Smooth muscle cell of the brain vasculature (primary cell): ENCODE data around the gene ZNF580.
A peak's percentile ranks its signal among the peaks of the same experiment; 100 is the strongest.

Experiments
- DNase-seq: peaks from one replicate; pipeline ENCODE4 v3.0.0-alpha.2; 2012; ENCODE audit warnings: low read depth, low spot score

ZNF580 gene

GRCh38 chr19:55660404-55660803 is 19.6 kb downstream of the ZNF580 start:
- no peak for DNase-seq

- no peak for DNase-seq
These were observed 20.2 kb downstream of the ZNF580 start for GRCh38 chr19:55660991-55661390.

GRCh38 chr19:55661826-55662225 is 21.0 kb downstream of the ZNF580 start:
- no peak for DNase-seq

- no peak for DNase-seq
These were observed 23.2 kb downstream of the ZNF580 start for GRCh38 chr19:55663846-55664536.

- no peak for DNase-seq
These were observed 25.7 kb downstream of the ZNF580 start for GRCh38 chr19:55666343-55667005.

GRCh38 chr19:55667006-55667381 is 26.2 kb downstream of the ZNF580 start:
- no peak for DNase-seq

GRCh38 chr19:55667511-55667910 is 26.7 kb downstream of the ZNF580 start:
- no peak for DNase-seq

- DNase-seq = no peak
These were observed 27.2 kb downstream of the ZNF580 start for GRCh38 chr19:55667958-55668357.

GRCh38 chr19:55668603-55669348 is 28.0 kb downstream of the ZNF580 start:
- DNase-seq = no peak

- no peak for DNase-seq
These were observed 28.8 kb downstream of the ZNF580 start for GRCh38 chr19:55669418-55670279.

- DNase-seq = no peak
These were observed 29.7 kb downstream of the ZNF580 start for GRCh38 chr19:55670280-55671053.

- no peak for DNase-seq
These were observed 30.2 kb downstream of the ZNF580 start for GRCh38 chr19:55671054-55671378.

- no peak for DNase-seq
These were observed 31.6 kb downstream of the ZNF580 start for GRCh38 chr19:55672418-55672817.

- DNase-seq = no peak
These were observed 32.7 kb downstream of the ZNF580 start for GRCh38 chr19:55673465-55673864.

GRCh38 chr19:55673889-55674288 is 33.1 kb downstream of the ZNF580 start:
- no peak for DNase-seq

GRCh38 chr19:55674459-55674840 is 33.6 kb downstream of the ZNF580 start:
- no peak for DNase-seq

- peak; percentile 86 for DNase-seq
These were observed 34.2 kb downstream of the ZNF580 start, which contains the start of gene EPN1 for GRCh38 chr19:55674841-55675660. Gene EPN1, plus strand, starts transcription at chr19:55675226. Its CDS starts 3,402 bp downstream, at chr19:55678628.

- no peak for DNase-seq
These were observed 35.0 kb downstream of the ZNF580 start for GRCh38 chr19:55675661-55676354.

GRCh38 chr19:55676383-55676782 is 35.6 kb downstream of the ZNF580 start:
- DNase-seq = no peak
